Amniotic epithelial cell (primary cell): Measurements from ENCODE around the gene VGF.
"Not testable (repeated sequence)": the region's sequence is repeated elsewhere in the genome, so short reads cannot be mapped to it uniquely, and the experiment has no call there.

Source experiments
- DNase-seq: peaks from one replicate; pipeline ENCODE4 v3.0.0-alpha.2; 2010; ENCODE audit warnings: low read depth

Gene VGF

DNA sequence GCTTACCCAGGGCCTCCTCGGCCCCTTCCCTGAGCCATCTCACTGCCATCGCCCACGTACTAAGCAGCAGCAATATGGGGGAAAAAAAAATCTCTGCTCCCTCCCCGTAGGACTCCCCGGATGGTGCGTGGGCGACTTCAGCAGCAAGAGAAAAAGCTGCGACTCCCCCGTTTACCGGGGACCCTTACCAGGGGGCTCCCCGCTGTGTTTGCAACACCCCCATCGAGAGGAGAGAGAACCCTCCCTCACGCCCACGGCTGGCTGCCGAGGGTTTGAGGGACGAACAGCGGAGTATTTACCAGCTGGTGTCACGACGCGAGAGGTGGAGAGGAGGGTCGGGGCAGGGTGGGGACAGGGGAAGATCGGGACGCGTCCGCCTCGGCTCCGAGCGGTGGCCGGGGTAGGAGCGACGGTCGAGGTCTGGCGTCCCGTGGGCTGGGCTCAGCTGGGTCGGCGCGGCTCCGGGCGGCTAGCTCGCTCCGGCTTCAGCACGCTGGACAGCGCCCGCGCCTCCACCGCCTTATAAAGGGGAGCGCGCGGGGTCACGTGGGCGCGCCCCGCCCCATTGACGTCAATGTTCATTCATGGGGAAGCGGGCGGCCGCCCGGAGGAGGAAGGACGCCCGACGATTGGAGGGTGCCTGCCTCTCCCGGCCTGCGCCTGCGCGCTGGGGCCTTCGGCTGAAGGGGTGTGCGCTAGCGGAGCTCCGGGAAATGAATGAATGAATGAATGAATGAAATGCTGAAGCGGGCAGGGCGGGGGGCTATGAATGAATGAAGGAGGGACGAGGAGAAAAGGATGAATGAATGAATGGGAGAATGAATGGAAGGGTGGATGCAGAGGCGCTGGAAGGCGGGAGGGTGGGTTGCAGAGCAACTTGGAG lies at the start of gene VGF:
TSS of gene VGF (minus strand) at position 495 of the 883 bp plus-strand sequence. CDS start 726 bp downstream, outside the sequence.
- peak; percentile 82 for DNase-seq

DNA sequence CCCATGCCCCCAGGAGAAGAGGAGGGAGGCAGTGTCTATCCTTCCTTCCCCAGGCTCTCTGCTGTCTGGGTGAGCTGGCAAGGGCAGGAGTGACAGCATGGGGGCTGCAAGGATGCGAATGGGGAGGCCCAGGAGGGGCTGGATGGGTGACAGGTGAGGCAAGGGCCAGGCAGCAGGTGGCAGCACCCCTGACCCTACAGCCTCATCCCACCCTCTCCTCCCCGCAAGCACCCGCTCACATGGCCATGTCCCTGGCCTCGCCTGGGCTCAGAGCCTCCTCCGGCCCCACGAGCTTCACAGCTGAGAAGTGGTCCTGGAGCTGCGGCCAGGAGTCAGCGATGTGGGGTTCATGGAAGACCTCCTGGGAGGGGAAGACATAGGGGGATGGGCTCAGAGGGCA lies 46.6 kb upstream of the VGF start:
- no peak for DNase-seq

DNA sequence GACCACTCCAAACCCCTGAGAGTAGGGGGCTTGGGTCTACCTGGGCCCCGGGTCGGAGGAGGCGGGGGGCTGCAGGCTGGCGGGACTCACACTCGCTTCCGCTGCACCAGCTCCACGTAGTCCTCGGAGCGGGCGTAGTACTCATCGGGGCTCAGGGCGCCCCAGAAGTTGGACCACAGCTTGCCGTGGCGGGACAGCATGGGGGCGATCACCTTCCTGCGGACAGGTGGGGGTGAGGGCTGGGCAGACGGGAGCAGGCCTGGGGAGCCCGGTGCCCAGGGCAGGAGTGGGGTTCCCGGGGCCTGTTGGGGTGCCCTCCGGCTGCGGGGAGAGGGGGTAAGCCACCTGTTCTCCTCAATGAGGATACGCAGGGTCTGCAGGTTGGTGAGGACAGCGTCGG lies 46.1 kb upstream of the VGF start:
- no peak for DNase-seq

DNA sequence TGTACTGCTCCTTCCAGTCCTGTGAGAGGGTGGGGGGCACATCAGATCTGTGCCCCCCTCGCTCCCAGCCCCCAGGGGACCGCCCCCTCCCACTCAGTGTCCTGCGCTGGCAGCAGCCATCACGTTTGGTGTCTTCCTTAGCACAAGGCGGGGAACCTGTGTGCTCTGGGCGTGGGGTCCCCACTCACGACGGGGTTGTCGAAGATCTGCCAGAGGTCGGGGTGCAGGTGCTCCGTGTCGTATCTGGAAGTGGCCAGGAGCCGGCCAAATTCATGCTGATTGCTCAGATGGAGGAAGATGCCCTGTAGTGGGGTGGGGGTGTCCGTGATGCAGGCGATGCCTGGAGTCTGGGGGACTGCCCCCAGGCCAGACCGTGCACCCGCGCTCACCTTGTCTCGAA lies 44.8 kb upstream of the VGF start:
- DNase-seq: no peak

DNA sequence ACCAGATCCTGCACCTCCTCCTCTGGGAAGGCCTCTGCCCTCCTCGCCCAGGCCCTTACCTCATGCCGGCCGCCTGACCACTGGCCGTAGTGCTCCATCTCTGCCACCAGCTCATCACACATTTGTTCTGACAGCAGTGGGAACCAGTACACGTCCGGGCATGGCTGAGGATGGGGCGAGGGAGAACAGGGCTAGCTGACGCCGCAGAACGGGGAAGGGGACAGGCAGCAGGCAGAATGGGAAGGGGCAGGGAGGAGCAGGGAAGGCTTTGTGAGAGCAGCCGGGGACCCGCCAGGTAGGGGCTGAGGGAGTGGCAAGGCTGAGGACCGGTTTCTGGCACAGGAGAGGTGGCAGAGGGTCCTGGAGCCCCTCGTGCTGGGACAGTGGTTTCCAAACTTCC lies 43.4 kb upstream of the VGF start:
- no peak for DNase-seq

DNA sequence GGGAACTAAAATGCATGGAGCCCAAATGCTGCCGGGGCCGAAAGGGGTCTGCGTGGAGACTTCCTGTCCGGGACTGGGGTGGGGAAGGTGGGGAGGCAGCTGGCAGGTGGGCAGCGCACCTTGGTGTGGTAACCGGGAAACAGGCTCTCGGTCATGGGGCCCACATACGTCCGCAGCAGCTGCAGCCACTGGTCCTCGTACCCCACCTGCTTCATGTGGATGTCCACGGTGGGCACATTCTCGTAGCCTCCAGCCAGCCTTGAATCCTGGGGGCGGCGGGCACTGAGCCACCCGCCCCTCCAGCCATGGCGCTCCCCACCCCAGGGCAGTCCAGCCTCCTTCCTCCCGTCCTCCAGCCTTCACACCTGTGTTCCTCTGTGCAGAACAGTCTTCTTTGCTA lies 42.1 kb upstream of the VGF start:
- DNase-seq: no peak

GRCh38 chr7:101206665-101207042 lies 41.3 kb upstream of the VGF start:
- no peak for DNase-seq

DNA sequence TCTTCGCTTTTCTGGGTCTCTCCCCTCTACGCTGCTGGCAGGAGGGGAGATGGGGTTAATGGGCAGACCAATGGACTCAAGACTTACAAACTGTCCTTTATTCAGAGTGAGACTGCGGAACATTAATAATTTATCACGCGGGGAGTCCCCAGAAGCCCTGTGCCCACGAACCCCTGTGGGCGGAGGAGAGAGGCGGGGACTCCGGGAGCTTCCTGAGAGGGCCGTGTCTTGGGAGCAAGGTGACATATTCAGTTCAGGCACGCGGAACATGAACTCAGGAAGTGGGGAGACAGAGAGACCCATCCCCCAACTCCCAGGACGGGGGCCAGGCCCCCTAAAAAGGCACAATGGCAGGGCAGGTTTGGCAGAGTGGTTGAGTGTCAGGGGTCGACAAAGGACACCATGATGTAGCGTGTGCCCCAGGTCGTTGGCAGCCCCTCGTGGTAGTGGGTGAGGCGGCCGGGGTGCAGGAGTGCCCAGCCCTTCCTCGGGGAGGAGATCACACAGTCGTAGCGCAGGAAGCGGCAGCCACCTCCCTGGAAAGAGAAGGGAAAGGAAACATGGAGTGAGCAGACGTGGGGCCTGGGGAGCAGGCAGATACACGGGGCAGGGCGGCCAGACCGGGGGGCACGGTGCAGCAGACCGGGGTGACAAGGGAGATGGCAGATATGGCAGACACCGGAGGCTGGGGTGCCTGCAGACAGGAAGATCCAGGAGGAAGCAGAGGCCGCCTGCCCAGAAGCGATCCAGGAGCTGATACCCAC lies 40.7 kb upstream of the VGF start:
- DNase-seq: no peak

DNA sequence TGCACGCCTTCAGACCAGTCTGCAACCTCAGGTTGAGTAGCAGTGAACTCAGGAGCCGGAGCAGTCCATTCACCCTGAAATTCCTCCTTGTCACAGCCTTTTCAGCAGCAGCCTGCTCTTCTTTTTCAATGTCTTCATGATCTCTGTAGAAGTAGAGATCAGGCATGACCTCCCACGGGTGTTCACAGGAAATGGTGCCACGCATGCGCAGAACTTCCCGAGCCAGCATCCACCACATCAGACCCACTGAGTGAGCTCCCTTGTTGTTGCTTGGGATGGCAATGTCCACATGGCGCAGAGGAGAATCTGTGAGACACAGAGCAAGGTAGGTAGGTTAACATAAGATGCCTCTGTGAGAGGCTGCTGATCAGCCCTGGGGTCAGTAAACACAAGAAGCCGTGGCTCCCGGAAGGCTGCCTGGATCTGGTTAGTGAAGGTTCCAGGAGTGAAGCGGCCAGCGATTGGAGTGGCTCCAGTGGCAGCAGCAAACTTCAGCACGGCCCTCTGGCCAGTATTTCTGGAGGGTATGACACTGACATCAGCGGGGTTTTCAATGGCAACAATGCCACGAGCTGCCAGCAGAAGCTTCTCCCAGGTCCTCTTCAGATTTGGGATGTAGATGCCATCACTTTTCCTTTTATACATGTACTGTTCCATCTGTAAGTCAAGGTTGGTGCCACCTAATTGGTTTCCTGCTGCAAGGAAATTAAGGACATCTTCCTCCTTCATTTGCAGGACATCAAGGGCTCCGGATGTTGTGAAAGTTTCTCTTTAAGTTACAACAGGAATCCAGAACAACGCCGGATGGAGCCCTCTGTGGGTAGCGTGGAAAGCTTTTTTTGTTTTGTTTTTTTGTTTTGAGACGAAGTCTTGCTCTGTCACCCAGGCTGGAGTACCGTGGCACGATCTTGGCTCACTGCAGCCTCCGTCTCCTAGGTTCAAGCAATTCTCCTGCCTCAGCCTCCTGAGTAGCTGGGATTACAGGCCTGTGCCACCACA lies 38.7 kb upstream of the VGF start:
- DNase-seq: not testable (repeated sequence)

GRCh38 chr7:101202603-101202918 lies 37.2 kb upstream of the VGF start:
- no peak for DNase-seq

GRCh38 chr7:101201695-101202602 lies 36.6 kb upstream of the VGF start:
- DNase-seq: no peak

- DNase-seq: no peak
These were observed 35.7 kb upstream of the VGF start, which contains the start of gene MOGAT3 for GRCh38 chr7:101200862-101201599. MOGAT3 (minus strand) TSS chr7:101201036; CDS start chr7:101200854, 182 bp downstream.

DNA sequence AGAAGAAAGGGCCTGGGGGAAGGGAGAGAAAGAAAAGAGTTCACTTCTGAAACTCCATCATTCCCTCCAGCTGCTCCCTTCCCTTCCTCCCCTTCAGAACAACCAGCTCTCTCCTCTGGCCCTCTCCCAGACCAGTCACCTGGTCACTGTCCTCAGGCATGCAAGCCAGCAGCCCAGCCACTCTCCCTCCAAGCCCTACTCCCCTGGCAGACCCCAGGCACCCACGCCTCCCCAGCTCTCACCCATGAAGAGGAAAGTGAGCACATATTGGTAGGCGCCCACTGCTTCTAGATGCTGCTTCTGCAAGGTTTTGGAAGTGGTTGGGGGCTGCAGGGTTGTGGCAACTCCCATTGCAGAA lies 35.1 kb upstream of the VGF start:
- DNase-seq: no peak

GRCh38 chr7:101199522-101199921 lies 34.2 kb upstream of the VGF start:
- not testable (repeated sequence) for DNase-seq

DNA sequence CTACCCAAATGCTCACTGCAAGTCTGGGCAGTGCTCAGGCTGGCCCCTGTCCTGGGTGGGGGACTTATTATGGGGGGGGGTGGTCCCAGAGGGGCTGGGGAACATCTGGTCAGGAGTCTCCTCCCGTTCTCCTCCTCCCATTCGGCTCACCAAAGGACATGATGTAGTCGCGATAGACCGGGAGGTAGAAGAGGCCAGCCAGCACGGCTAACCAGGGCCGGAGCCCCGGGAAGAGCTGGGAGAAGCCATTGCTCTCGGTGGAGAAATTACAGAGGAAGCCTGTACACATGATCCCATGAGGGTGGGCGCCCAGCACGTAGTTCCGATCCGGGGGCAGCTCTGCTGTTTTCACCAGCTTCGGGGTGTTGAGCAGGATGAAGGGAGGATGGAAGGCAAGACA lies 33.1 kb upstream of the VGF start:
- DNase-seq: no peak

- no peak for DNase-seq
These were observed 32.6 kb upstream of the VGF start for GRCh38 chr7:101197991-101198390.

DNA sequence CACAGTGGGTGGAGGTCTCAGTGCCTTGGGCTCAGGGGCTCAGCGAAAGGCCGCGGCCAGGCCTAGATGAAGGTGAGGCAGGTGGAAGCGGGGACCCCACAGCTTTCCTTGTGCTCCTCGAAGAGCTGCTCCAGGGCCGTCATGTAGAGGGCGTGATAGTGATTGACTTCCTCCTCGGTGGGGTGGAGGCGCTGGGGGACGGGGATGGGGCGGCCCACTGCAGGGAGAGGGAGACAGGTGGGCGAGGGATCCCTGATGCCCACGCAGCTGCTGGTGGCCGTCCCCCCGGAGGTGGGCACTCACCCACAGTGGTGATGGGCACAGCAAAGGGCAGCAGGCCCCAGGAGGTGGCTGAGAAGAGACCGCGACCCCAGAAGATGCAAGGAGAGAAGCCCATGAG lies 30.5 kb upstream of the VGF start:
- DNase-seq: no peak

DNA sequence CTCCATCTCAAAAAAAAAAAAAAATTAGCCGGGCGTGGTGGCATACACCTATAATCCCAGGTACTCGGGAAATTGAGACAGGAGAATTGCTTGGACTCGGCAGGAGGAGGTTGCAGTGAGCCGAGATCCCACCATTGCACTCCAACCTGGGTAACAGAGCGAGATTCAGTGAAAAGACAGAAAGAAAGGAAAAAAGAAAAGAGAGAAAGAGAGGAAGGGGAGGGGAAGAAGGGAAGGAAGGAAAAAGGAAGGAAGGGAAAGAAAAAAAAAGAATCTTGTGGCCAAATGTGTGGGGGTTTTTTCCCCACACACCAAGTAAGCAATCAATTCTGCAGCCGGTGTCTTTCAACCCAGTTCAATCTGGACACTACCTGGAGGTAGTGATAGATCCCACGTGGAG lies 23.7 kb upstream of the VGF start:
- no peak for DNase-seq

- peak; percentile 31 for DNase-seq
These were observed 21.6 kb upstream of the VGF start for GRCh38 chr7:101186844-101187428.

DNA sequence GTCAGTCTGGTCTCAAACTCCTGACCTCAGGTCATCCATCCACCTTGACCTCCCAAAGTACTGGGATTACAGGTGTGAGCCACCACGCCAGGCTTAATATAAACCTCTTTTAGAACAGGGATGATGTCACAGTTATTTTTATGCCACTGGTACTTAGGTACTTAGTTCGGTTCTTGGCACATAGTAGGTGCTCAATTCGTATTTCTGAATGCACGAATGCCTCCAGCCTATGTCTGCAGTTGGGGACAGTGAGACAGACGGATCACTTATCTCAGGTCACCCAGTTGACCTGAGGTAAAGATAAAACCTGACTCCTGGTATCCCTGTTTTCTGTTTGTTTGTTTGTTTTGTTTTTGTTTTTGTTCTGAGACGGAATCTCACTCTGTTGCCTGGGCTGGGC lies 20.8 kb upstream of the VGF start:
- no peak for DNase-seq
